WTC11 (cell line): ENCODE measurements around the gene CLDN25. TPM values are rescaled to one million over a fixed set of nuclear protein-coding genes. Genes with fewer than 3 reads are reported as not detected.

Experiments
- ATAC-seq: fragments of 200-7000 bp; cut with Tn5 transposase; 2 replicates; pipeline ENCODE4 v1.10.0; 2021; ENCODE audit warnings: mild to moderate bottlenecking, moderate library complexity
- CTCF ChIA-PET: fragments of 300-600 bp; sonication (Branson Sonifier 250); formaldehyde crosslinking; loops from one replicate; lab custom pipeline; 2021; ENCODE audit warnings: antibody characterized with exemption; lab: Charles Lee
- POLR2A ChIA-PET: fragments of 350-600 bp; sonication (Branson Sonifier 250); formaldehyde crosslinking; loops from one replicate; lab custom pipeline; 2021; ENCODE audit warnings: antibody characterized with exemption; lab: Charles Lee
- DNase-seq: peaks from one replicate; pipeline ENCODE4 v3.0.0; 2021; ENCODE audit warnings: low spot score
- H3K27ac Mint-ChIP-seq: 2 replicates; pipeline ENCODE4 v1.8.0; 2021; ENCODE audit warnings: mixed read lengths
- H3K27me3 Mint-ChIP-seq: 2 replicates; pipeline ENCODE4 v1.8.0; 2021; ENCODE audit warnings: low read depth, mild to moderate bottlenecking, moderate library complexity, mixed read lengths
- H3K36me3 Mint-ChIP-seq: 2 replicates; pipeline ENCODE4 v1.8.0; 2021; ENCODE audit warnings: mixed read lengths
- H3K4me1 Mint-ChIP-seq: 2 replicates; pipeline ENCODE4 v1.8.0; 2022; ENCODE audit warnings: mixed read lengths
- H3K4me3 Mint-ChIP-seq: 2 replicates; pipeline ENCODE4 v1.8.0; 2021; ENCODE audit warnings: mild to moderate bottlenecking, moderate library complexity, mixed read lengths
- H3K9me3 Mint-ChIP-seq: 2 replicates; pipeline ENCODE4 v1.8.0; 2021; ENCODE audit warnings: mixed read lengths
- ATF2 ChIP-seq: sonication (generic); formaldehyde crosslinking; IDR thresholded peaks from 2 replicates; pipeline ENCODE4 v1.8.1; 2022; ENCODE audit warnings: low read depth, missing genetic modification reagents, borderline replicate concordance
- ATF3 ChIP-seq: sonication (generic); formaldehyde crosslinking; conservative IDR thresholded peaks from 2 replicates; pipeline ENCODE4 v1.8.1; 2022; ENCODE audit warnings: mild to moderate bottlenecking, missing genetic modification reagents
- CBFB ChIP-seq: sonication (generic); formaldehyde crosslinking; IDR thresholded peaks from 2 replicates; pipeline ENCODE4 v1.8.1; 2022; ENCODE audit warnings: mild to moderate bottlenecking, low read depth, missing genetic modification reagents
- CREM ChIP-seq: sonication (generic); formaldehyde crosslinking; IDR thresholded peaks from 2 replicates; pipeline ENCODE4 v1.8.1; 2022; ENCODE audit warnings: mild to moderate bottlenecking, missing genetic modification reagents, moderate library complexity
- E2F5 ChIP-seq: sonication (generic); formaldehyde crosslinking; IDR thresholded peaks from 2 replicates; pipeline ENCODE4 v1.8.1; 2022; ENCODE audit warnings: mild to moderate bottlenecking, moderate library complexity, missing genetic modification reagents
- HMGXB4 ChIP-seq: sonication (generic); formaldehyde crosslinking; IDR thresholded peaks from 2 replicates; pipeline ENCODE4 v1.8.1; 2023; ENCODE audit warnings: mild to moderate bottlenecking, moderate library complexity, missing genetic modification reagents
- MYBL2 ChIP-seq: sonication (generic); formaldehyde crosslinking; IDR thresholded peaks from 2 replicates; pipeline ENCODE4 v1.8.1; 2023; ENCODE audit warnings: mild to moderate bottlenecking, moderate library complexity, missing genetic modification reagents
- NR2C2 ChIP-seq: sonication (generic); formaldehyde crosslinking; IDR thresholded peaks from 2 replicates; pipeline ENCODE4 v1.8.0; 2022; ENCODE audit warnings: mild to moderate bottlenecking, missing genetic modification reagents
- ZNF263 ChIP-seq: sonication (generic); formaldehyde crosslinking; IDR thresholded peaks from 2 replicates; pipeline ENCODE4 v1.8.1; 2022; ENCODE audit warnings: low read depth, mild to moderate bottlenecking, moderate library complexity, missing genetic modification reagents
- ZNF281 ChIP-seq: sonication (generic); formaldehyde crosslinking; IDR thresholded peaks from 2 replicates; pipeline ENCODE4 v1.8.0; 2023; ENCODE audit warnings: mild to moderate bottlenecking, missing genetic modification reagents
- ZNF425 ChIP-seq: fragments of 250-450 bp; sonication (Bioruptor Pico); conservative IDR thresholded peaks from 2 replicates; pipeline ENCODE4 v1.9.0; 2021; ENCODE audit warnings: mild to moderate bottlenecking
- total RNA-seq: library from RNA; stranded (reverse); gene quantifications from 3 replicates; pipeline ENCODE4 v1.2.3, GENCODE V29; 2021
- TF ChIP-seq, protein P1 (sequence below): sonication (generic); formaldehyde crosslinking; conservative IDR thresholded peaks from 2 replicates; pipeline ENCODE4 v1.8.1; 2023; ENCODE audit warnings: mild to moderate bottlenecking, low read depth, missing genetic modification reagents, moderate library complexity
- TF ChIP-seq, protein P2 (sequence below): sonication (generic); formaldehyde crosslinking; IDR thresholded peaks from 2 replicates; pipeline ENCODE4 v1.8.1; 2022; ENCODE audit warnings: missing genetic modification reagents, borderline replicate concordance
- TF ChIP-seq, protein P3 (sequence below): fragments of 250-450 bp; sonication (Bioruptor Pico); IDR thresholded peaks from 2 replicates; pipeline ENCODE4 v1.9.0; 2021; ENCODE audit warnings: mild to moderate bottlenecking, borderline replicate concordance
- TF ChIP-seq, protein P4 (sequence below): sonication (generic); formaldehyde crosslinking; IDR thresholded peaks from 2 replicates; pipeline ENCODE4 v1.8.0; 2022; ENCODE audit warnings: mild to moderate bottlenecking, missing genetic modification reagents

Gene CLDN25
- total RNA-seq, 1 experiment from 2014 or later: not detected

GRCh38 chr11:113802621-113803020 lies 23.0 kb downstream of the CLDN25 start (continued):
- TF ChIP-seq ZNF281: no peak
- no peak for TF ChIP-seq CREM (CRISPR knock-in tag)
- no peak for TF ChIP-seq ZNF425 (CRISPR knock-in tag)
- TF ChIP-seq HMGXB4: no peak
- TF ChIP-seq ZNF263 (CRISPR knock-in tag): no peak
- TF ChIP-seq NR2C2 (CRISPR knock-in tag): no peak

- H3K4me3 Mint-ChIP-seq: no peak overlapping the region
- no peak for DNase-seq
- no peak overlapping the region; the same call in 1 of the 2 replicates for H3K27ac Mint-ChIP-seq
- H3K36me3 Mint-ChIP-seq: peaks cover 92% of the 10 kb centered on the region
- H3K9me3 Mint-ChIP-seq: 0 out of 2 replicates have a peak, but pooled peaks cover 2% of the 10 kb centered on the region
- H3K4me1 Mint-ChIP-seq: no peaks in the 10 kb centered on the region
- CTCF ChIA-PET: interaction anchor here (0.6 to 3.2 kb wide), 9 partner anchors 16 to 456 kb away, joined by 3 to 45 read pairs (median 7); no protein-coding TSS in a partner anchor
- no peak for ATAC-seq
- no peaks in the 10 kb centered on the region for H3K27me3 Mint-ChIP-seq
- POLR2A ChIA-PET: no interaction called here
- no peak for TF ChIP-seq CREM (CRISPR knock-in tag)
- no peak for TF ChIP-seq ATF3 (CRISPR knock-in tag)
- TF ChIP-seq, protein P1, sequence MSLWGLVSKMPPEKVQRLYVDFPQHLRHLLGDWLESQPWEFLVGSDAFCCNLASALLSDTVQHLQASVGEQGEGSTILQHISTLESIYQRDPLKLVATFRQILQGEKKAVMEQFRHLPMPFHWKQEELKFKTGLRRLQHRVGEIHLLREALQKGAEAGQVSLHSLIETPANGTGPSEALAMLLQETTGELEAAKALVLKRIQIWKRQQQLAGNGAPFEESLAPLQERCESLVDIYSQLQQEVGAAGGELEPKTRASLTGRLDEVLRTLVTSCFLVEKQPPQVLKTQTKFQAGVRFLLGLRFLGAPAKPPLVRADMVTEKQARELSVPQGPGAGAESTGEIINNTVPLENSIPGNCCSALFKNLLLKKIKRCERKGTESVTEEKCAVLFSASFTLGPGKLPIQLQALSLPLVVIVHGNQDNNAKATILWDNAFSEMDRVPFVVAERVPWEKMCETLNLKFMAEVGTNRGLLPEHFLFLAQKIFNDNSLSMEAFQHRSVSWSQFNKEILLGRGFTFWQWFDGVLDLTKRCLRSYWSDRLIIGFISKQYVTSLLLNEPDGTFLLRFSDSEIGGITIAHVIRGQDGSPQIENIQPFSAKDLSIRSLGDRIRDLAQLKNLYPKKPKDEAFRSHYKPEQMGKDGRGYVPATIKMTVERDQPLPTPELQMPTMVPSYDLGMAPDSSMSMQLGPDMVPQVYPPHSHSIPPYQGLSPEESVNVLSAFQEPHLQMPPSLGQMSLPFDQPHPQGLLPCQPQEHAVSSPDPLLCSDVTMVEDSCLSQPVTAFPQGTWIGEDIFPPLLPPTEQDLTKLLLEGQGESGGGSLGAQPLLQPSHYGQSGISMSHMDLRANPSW (CRISPR knock-in tag): no peak
- TF ChIP-seq CBFB (CRISPR knock-in tag): no peak
- TF ChIP-seq, protein P2, sequence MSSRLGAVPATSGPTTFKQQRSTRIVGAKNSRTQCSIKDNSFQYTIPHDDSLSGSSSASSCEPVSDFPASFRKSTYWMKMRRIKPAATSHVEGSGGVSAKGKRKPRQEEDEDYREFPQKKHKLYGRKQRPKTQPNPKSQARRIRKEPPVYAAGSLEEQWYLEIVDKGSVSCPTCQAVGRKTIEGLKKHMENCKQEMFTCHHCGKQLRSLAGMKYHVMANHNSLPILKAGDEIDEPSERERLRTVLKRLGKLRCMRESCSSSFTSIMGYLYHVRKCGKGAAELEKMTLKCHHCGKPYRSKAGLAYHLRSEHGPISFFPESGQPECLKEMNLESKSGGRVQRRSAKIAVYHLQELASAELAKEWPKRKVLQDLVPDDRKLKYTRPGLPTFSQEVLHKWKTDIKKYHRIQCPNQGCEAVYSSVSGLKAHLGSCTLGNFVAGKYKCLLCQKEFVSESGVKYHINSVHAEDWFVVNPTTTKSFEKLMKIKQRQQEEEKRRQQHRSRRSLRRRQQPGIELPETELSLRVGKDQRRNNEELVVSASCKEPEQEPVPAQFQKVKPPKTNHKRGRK (CRISPR knock-in tag): no peak
- TF ChIP-seq ATF2 (CRISPR knock-in tag): no peak
- TF ChIP-seq, protein P3, sequence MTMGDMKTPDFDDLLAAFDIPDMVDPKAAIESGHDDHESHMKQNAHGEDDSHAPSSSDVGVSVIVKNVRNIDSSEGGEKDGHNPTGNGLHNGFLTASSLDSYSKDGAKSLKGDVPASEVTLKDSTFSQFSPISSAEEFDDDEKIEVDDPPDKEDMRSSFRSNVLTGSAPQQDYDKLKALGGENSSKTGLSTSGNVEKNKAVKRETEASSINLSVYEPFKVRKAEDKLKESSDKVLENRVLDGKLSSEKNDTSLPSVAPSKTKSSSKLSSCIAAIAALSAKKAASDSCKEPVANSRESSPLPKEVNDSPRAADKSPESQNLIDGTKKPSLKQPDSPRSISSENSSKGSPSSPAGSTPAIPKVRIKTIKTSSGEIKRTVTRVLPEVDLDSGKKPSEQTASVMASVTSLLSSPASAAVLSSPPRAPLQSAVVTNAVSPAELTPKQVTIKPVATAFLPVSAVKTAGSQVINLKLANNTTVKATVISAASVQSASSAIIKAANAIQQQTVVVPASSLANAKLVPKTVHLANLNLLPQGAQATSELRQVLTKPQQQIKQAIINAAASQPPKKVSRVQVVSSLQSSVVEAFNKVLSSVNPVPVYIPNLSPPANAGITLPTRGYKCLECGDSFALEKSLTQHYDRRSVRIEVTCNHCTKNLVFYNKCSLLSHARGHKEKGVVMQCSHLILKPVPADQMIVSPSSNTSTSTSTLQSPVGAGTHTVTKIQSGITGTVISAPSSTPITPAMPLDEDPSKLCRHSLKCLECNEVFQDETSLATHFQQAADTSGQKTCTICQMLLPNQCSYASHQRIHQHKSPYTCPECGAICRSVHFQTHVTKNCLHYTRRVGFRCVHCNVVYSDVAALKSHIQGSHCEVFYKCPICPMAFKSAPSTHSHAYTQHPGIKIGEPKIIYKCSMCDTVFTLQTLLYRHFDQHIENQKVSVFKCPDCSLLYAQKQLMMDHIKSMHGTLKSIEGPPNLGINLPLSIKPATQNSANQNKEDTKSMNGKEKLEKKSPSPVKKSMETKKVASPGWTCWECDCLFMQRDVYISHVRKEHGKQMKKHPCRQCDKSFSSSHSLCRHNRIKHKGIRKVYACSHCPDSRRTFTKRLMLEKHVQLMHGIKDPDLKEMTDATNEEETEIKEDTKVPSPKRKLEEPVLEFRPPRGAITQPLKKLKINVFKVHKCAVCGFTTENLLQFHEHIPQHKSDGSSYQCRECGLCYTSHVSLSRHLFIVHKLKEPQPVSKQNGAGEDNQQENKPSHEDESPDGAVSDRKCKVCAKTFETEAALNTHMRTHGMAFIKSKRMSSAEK (CRISPR knock-in tag): no peak
- TF ChIP-seq MYBL2: no peak
- TF ChIP-seq, protein P4, sequence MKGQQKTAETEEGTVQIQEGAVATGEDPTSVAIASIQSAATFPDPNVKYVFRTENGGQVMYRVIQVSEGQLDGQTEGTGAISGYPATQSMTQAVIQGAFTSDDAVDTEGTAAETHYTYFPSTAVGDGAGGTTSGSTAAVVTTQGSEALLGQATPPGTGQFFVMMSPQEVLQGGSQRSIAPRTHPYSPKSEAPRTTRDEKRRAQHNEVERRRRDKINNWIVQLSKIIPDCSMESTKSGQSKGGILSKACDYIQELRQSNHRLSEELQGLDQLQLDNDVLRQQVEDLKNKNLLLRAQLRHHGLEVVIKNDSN (CRISPR knock-in tag): no peak
- no peak for TF ChIP-seq E2F5
Observed at GRCh38 chr11:113805640-113806039, 26.0 kb downstream of the CLDN25 start.
